Muscle layer of duodenum (tissue), 2 donors: ENCODE measurements around the gene SYPL2.

Experiments used
- H3K27ac ChIP-seq: one replicate; pipeline ENCODE4 v1.7.0; 2013; ENCODE audit warnings: mild to moderate bottlenecking, low read length
- H3K27me3 ChIP-seq: one replicate; pipeline ENCODE4 v1.7.0; 2013; ENCODE audit warnings: low read depth, mild to moderate bottlenecking, control low read depth, low read length
- H3K36me3 ChIP-seq, 2 donors: one replicate each; pipeline ENCODE4 v1.7.0; 2013; ENCODE audit warnings: low read length in 2 of 2, control low read depth in 1 of 2, mild to moderate bottlenecking in 1 of 2; ENCODE audit not compliant: insufficient read depth in 2 of 2, control insufficient read depth in 1 of 2
- H3K4me1 ChIP-seq, 2 donors: one replicate each; pipeline ENCODE4 v1.7.0; 2013; ENCODE audit warnings: low read length in 2 of 2, mild to moderate bottlenecking in 2 of 2, control low read depth in 1 of 2, moderate library complexity in 1 of 2; ENCODE audit not compliant: insufficient read depth in 2 of 2, control insufficient read depth in 1 of 2
- H3K4me3 ChIP-seq, 2 donors: one replicate each; pipeline ENCODE4 v1.7.0; 2013; ENCODE audit warnings: low read length in 2 of 2, low read depth in 1 of 2, mild to moderate bottlenecking in 1 of 2
- H3K9me3 ChIP-seq, 2 donors: one replicate each; pipeline ENCODE4 v1.7.0; 2013; ENCODE audit warnings: low read length in 2 of 2, control low read depth in 1 of 2, mild to moderate bottlenecking in 1 of 2; ENCODE audit not compliant: control insufficient read depth in 1 of 2
- donor health status: healthy.

SYPL2 gene

GRCh38 chr1:109521002-109521951 is 54.9 kb downstream of the SYPL2 start:
- Histone ChIP-seq H3K4me3 (no peak overlapping the region), H3K9me3 (no peaks in the 10 kb centered on the region), H3K27ac (no peak overlapping the region), H3K36me3 (no peaks in the 10 kb centered on the region), H3K27me3 (no peaks in the 10 kb centered on the region), H3K4me1 (no peaks in the 10 kb centered on the region)

- Histone ChIP-seq H3K27me3 (no peaks in the 10 kb centered on the region), H3K36me3 (no peaks in the 10 kb centered on the region), H3K4me3 (no peak overlapping the region), H3K4me1 (no peaks in the 10 kb centered on the region), H3K9me3 (no peaks in the 10 kb centered on the region), H3K27ac (no peak overlapping the region)
These were observed 55.7 kb downstream of the SYPL2 start for GRCh38 chr1:109522026-109522425.

- Histone ChIP-seq H3K36me3 (no peaks in the 10 kb centered on the region), H3K4me3 (no peak overlapping the region), H3K4me1 (no peaks in the 10 kb centered on the region), H3K9me3 (no peaks in the 10 kb centered on the region), H3K27me3 (no peaks in the 10 kb centered on the region), H3K27ac (no peak overlapping the region)
These were observed 57.4 kb downstream of the SYPL2 start for GRCh38 chr1:109523706-109524105.

- Histone ChIP-seq H3K9me3 (no peaks in the 10 kb centered on the region), H3K27ac (no peak overlapping the region), H3K36me3 (no peaks in the 10 kb centered on the region), H3K27me3 (no peaks in the 10 kb centered on the region), H3K4me1 (peaks cover 0 to 8% of the 10 kb centered on the region in 2 donors), H3K4me3 (no peak overlapping the region)
These were observed 60.9 kb downstream of the SYPL2 start for GRCh38 chr1:109527098-109527811.

- Histone ChIP-seq H3K27ac (no peak overlapping the region), H3K4me3 (no peak overlapping the region), H3K27me3 (no peaks in the 10 kb centered on the region), H3K4me1 (peaks cover 5 to 15% of the 10 kb centered on the region in 2 donors), H3K36me3 (no peaks in the 10 kb centered on the region), H3K9me3 (no peaks in the 10 kb centered on the region)
These were observed 61.7 kb downstream of the SYPL2 start for GRCh38 chr1:109527846-109528695.

- no peak overlapping the region for H3K27ac ChIP-seq
- no peaks in the 10 kb centered on the region for H3K9me3 ChIP-seq
- H3K4me1 ChIP-seq: peaks cover 5 to 15% of the 10 kb centered on the region in 2 donors
- no peak overlapping the region for H3K4me3 ChIP-seq
- H3K27me3 ChIP-seq: no peaks in the 10 kb centered on the region
- no peaks in the 10 kb centered on the region for H3K36me3 ChIP-seq
These were observed 62.4 kb downstream of the SYPL2 start for GRCh38 chr1:109528712-109529111.

GRCh38 chr1:109529881-109530456 is 63.6 kb downstream of the SYPL2 start:
- Histone ChIP-seq H3K9me3 (no peaks in the 10 kb centered on the region), H3K27me3 (no peaks in the 10 kb centered on the region), H3K27ac (no peak overlapping the region), H3K4me3 (no peak overlapping the region), H3K4me1 (peaks cover 5 to 15% of the 10 kb centered on the region in 2 donors), H3K36me3 (no peaks in the 10 kb centered on the region)

- no peaks in the 10 kb centered on the region for H3K9me3 ChIP-seq
- no peak overlapping the region for H3K27ac ChIP-seq
- no peaks in the 10 kb centered on the region for H3K36me3 ChIP-seq
- H3K4me3 ChIP-seq: no peak overlapping the region
- H3K4me1 ChIP-seq: peaks cover 7 to 20% of the 10 kb centered on the region in 2 donors
- H3K27me3 ChIP-seq: no peaks in the 10 kb centered on the region
These were observed 64.2 kb downstream of the SYPL2 start for GRCh38 chr1:109530457-109531087.

- H3K4me3 ChIP-seq: no peak overlapping the region
- no peaks in the 10 kb centered on the region for H3K9me3 ChIP-seq
- H3K36me3 ChIP-seq: no peaks in the 10 kb centered on the region
- peaks cover 8 to 28% of the 10 kb centered on the region in 2 donors for H3K4me1 ChIP-seq
- H3K27ac ChIP-seq: no peak overlapping the region
- H3K27me3 ChIP-seq: no peaks in the 10 kb centered on the region
These were observed 65.0 kb downstream of the SYPL2 start for GRCh38 chr1:109531380-109531779.
